Activated naive CD4-positive, alpha-beta T cell treated with anti-CD3 and anti-CD28 coated beads for 36 hours (primary cell): Measurements from ENCODE around the gene NMUR1. TPM values are rescaled to one million over a fixed set of nuclear protein-coding genes. Genes with fewer than 3 reads are reported as not detected.
A peak's percentile ranks its signal among the peaks of the same experiment; 100 is the strongest.

Source experiments
- CTCF ChIA-PET: fragments of 350-600 bp; sonication (Branson Sonifier 250); formaldehyde crosslinking; loops from one replicate; lab custom pipeline; 2021; ENCODE audit warnings: antibody characterized with exemption; lab: Charles Lee
- DNase-seq: peaks from one replicate; pipeline ENCODE4 v3.0.0-alpha.2; 2020
- H3K27ac Mint-ChIP-seq: one replicate; pipeline ENCODE4 v1.8.0; 2021; ENCODE audit warnings: mild to moderate bottlenecking, mixed read lengths
- H3K27me3 Mint-ChIP-seq: one replicate; pipeline ENCODE4 v1.8.0; 2021; ENCODE audit warnings: low read depth, mixed read lengths
- H3K36me3 Mint-ChIP-seq: one replicate; pipeline ENCODE4 v1.8.0; 2021; ENCODE audit warnings: low read depth, mixed read lengths
- H3K4me1 Mint-ChIP-seq: one replicate; pipeline ENCODE4 v1.8.0; 2021; ENCODE audit warnings: low read depth, mixed read lengths
- H3K4me3 Mint-ChIP-seq: one replicate; pipeline ENCODE4 v1.8.0; 2021; ENCODE audit warnings: mild to moderate bottlenecking, moderate library complexity, mixed read lengths
- H3K9me3 Mint-ChIP-seq: one replicate; pipeline ENCODE4 v1.8.0; 2021; ENCODE audit warnings: mixed read lengths
- intact Hi-C: fragments of 100-400 bp; cut with micrococcal nuclease; formaldehyde crosslinking; loops from one replicate; pipeline ENCODE4 v1.15.1; 2023
- total RNA-seq, 2 experiments: library from RNA; stranded (reverse); gene quantifications; one replicate each; pipeline ENCODE4 v1.2.3, GENCODE V29; 2021

NMUR1 gene
- total RNA-seq, 2 experiments from 2014 or later, result not detected

GRCh38 chr2:231549446-231550239 lies 19.4 kb upstream of the NMUR1 start:
- peaks cover 11% of the 10 kb centered on the region for H3K9me3 Mint-ChIP-seq
- DNase-seq, result no peak
- no peak overlapping the region for H3K27ac Mint-ChIP-seq
- intact Hi-C loops, result no loop called here
- CTCF ChIA-PET, result interaction anchor here (1.1 kb wide), 1 partner anchor 18 kb away, joined by 7 read pairs; no protein-coding TSS in a partner anchor
- H3K36me3 Mint-ChIP-seq, result peaks cover 3% of the 10 kb centered on the region
- no peaks in the 10 kb centered on the region for H3K27me3 Mint-ChIP-seq
- H3K4me1 Mint-ChIP-seq, result peaks cover 20% of the 10 kb centered on the region
- H3K4me3 Mint-ChIP-seq, result no peak overlapping the region

GRCh38 chr2:231548752-231549151 lies 18.5 kb upstream of the NMUR1 start:
- DNase-seq, result no peak
- H3K36me3 Mint-ChIP-seq, result peaks cover 3% of the 10 kb centered on the region
- CTCF ChIA-PET, result interaction anchor here (1.1 kb wide), 2 partner anchors 17 to 18 kb away, joined by 3 to 7 read pairs; no protein-coding TSS in a partner anchor
- no peak overlapping the region for H3K4me3 Mint-ChIP-seq
- H3K4me1 Mint-ChIP-seq, result peaks cover 20% of the 10 kb centered on the region
- intact Hi-C loops, result no loop called here
- H3K9me3 Mint-ChIP-seq, result peaks cover 11% of the 10 kb centered on the region
- H3K27me3 Mint-ChIP-seq, result no peaks in the 10 kb centered on the region
- H3K27ac Mint-ChIP-seq, result no peak overlapping the region

DNA sequence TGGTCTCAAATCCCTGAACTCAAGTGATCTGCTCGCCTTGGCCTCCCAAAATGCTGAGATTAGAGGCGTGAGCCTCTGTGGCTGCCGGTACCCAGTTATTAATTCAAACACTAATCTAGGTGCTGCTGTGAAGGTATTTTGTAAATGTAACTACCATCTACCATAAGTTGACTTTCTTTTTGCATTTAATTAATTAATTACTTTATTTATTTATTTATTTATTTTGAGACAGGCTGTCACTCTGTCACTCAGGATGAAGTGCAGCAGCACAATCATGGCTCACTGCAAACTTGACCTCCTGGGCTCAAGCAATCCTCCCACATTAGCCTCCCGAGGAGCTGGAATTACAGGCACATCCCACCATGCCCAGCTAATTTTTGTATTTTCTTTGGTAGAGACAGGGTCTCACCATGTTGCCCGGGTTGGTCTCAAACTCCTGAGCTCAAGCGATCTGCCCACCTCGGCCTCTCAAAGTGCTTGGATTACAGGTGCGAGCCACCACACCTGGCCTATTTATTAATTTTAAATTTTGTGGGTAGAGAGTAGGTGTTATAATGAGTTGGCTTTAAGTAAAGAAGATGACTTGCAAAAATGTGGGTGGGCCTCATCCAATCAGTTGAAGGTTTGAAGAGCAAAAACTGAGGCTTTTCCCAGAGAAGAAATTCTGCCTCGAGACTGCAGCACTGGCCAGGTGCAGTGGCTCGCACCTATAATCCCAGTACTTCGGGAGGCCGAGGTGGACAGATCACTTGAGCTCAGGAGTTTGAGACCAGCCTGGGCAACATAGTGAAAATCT lies 17.3 kb upstream of the NMUR1 start:
- no peak for DNase-seq
- Mint-ChIP-seq H3K36me3 (peaks cover 1% of the 10 kb centered on the region), H3K27me3 (no peaks in the 10 kb centered on the region), H3K4me3 (no peak overlapping the region), H3K4me1 (peaks cover 20% of the 10 kb centered on the region), H3K27ac (no peak overlapping the region), H3K9me3 (peaks cover 7% of the 10 kb centered on the region)
- CTCF ChIA-PET, result interaction anchor here (0.6 to 1.1 kb wide), 2 partner anchors 17 to 279 kb away, joined by 3 read pairs; no protein-coding TSS in a partner anchor
- intact Hi-C loops, result no loop called here

- H3K4me3 Mint-ChIP-seq, result no peak overlapping the region
- H3K27ac Mint-ChIP-seq, result no peak overlapping the region
- peaks cover 20% of the 10 kb centered on the region for H3K4me1 Mint-ChIP-seq
- CTCF ChIA-PET, result interaction anchor here (0.6 to 1.8 kb wide), 5 partner anchors 10 to 171 kb away, joined by 3 to 5 read pairs (median 4); partner anchors contain the start of gene NMUR1
- no peaks in the 10 kb centered on the region for H3K27me3 Mint-ChIP-seq
- peaks cover 9% of the 10 kb centered on the region for H3K9me3 Mint-ChIP-seq
- intact Hi-C loops, result no loop called here
- no peak for DNase-seq
- H3K36me3 Mint-ChIP-seq, result peaks cover 1% of the 10 kb centered on the region
Observed at GRCh38 chr2:231546014-231546715, 15.9 kb upstream of the NMUR1 start.

DNA sequence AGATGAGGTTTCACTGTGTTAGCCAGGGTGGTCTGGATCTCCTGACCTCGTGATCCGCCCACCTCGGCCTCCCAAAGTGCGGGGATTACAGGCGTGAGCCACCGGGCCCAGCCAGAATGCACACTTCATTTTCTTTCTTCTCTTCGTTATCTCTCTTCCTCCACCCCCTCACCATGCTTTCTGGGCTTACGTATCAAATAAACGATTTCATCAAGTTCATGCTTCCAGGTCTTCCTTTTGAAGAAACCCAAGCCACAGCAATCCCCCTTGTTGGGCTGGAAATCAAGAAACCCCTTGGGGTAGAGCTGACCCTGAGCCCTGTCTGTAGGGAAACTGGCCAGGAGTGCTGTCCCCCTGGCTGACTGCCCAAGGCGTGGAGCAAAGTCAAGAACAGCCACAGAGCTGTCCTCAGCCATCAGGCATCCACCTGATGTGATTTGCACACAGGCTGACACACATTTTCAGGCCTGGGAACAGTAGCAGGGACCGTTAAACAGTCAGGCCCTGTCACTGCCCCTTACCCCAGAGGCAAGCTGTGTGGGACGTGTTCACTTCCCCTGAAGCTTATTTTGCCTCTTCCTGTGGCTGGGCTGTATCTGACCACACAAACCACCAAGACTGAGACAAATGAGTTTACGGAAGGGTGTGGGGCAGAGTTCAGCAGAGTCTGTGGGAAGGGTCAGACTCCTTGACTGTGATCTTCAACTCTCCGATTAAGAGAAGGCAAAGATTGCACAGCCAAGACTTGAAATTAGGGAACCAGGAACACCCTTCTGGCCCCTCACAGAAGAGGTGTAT lies 15.1 kb upstream of the NMUR1 start:
- Mint-ChIP-seq H3K4me3 (no peak overlapping the region), H3K9me3 (peaks cover 9% of the 10 kb centered on the region), H3K36me3 (peaks cover 1% of the 10 kb centered on the region), H3K4me1 (peaks cover 20% of the 10 kb centered on the region), H3K27me3 (no peaks in the 10 kb centered on the region), H3K27ac (peak overlapping the region; percentile 18)
- CTCF ChIA-PET, result interaction anchor here (0.6 to 1.8 kb wide), 5 partner anchors 11 to 172 kb away, joined by 3 to 5 read pairs (median 4); no protein-coding TSS in a partner anchor
- intact Hi-C loops, result no loop called here
- DNase-seq, result peak; percentile 65

DNA sequence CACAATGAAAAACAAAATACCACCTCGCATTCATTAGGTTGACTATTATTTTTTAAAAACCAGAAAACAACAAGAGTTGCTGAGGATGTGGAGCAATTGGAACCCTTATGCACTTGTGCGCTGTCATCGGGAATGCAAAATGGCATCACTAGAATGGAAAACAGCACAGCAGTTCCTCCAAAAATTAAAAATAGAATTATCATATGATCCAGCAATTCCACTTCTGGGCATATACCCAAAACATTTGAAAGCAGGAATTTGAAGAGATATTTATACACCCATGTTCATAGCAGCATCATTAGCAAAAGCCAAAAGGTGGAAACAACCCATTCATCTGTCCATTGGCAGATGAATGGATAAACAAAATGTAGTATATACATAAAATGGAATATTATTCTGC lies 11.9 kb upstream of the NMUR1 start:
- CTCF ChIA-PET, result no interaction called here
- H3K4me3 Mint-ChIP-seq, result no peak overlapping the region
- intact Hi-C loops, result no loop called here
- H3K27me3 Mint-ChIP-seq, result no peaks in the 10 kb centered on the region
- H3K36me3 Mint-ChIP-seq, result peaks cover 1% of the 10 kb centered on the region
- DNase-seq, result no peak
- H3K27ac Mint-ChIP-seq, result no peak overlapping the region
- H3K9me3 Mint-ChIP-seq, result peaks cover 9% of the 10 kb centered on the region
- peaks cover 15% of the 10 kb centered on the region for H3K4me1 Mint-ChIP-seq

GRCh38 chr2:231541645-231542044 lies 11.4 kb upstream of the NMUR1 start:
- Mint-ChIP-seq H3K36me3 (peaks cover 1% of the 10 kb centered on the region), H3K27ac (no peak overlapping the region), H3K4me1 (peaks cover 15% of the 10 kb centered on the region), H3K9me3 (peaks cover 9% of the 10 kb centered on the region), H3K4me3 (no peak overlapping the region), H3K27me3 (no peaks in the 10 kb centered on the region)
- no peak for DNase-seq
- intact Hi-C loops, result no loop called here
- CTCF ChIA-PET, result interaction anchor here (0.5 kb wide), 1 partner anchor 53 kb away, joined by 3 read pairs; no protein-coding TSS in a partner anchor

GRCh38 chr2:231539991-231540390 lies 9.7 kb upstream of the NMUR1 start:
- no peak overlapping the region for H3K4me3 Mint-ChIP-seq
- no peak for DNase-seq
- H3K27me3 Mint-ChIP-seq, result no peaks in the 10 kb centered on the region
- CTCF ChIA-PET, result interaction anchor here (1.1 to 1.4 kb wide), 5 partner anchors 9 to 61 kb away, joined by 3 to 8 read pairs (median 5); partner anchors contain the start of gene NMUR1
- H3K27ac Mint-ChIP-seq, result no peak overlapping the region
- H3K36me3 Mint-ChIP-seq, result no peaks in the 10 kb centered on the region
- intact Hi-C loops, result no loop called here
- peaks cover under 1% of the 10 kb centered on the region for H3K4me1 Mint-ChIP-seq
- peaks cover 8% of the 10 kb centered on the region for H3K9me3 Mint-ChIP-seq

DNA sequence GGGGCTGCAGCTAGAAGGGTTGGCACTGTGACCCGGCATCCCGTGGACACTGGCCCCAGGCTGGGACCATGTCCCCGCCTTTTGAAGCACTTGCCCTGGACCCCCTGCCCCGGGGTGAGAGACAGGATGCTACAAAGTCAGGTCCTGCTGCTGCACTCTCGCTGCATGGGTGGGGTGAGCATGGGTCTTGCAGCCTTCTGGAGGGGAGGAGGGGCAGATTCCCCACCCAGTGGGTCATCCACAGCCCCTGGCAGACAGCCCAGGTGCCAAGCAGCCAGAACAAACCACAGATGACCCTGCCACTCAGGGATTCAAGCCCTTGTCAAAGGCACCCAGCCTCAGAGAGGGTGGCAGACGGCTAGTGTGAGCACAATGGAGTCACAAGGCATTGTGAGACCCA lies 5.7 kb upstream of the NMUR1 start:
- CTCF ChIA-PET, result interaction anchor here (1.3 kb wide), 1 partner anchor 19 kb away, joined by 3 read pairs; no protein-coding TSS in a partner anchor
- Mint-ChIP-seq H3K27me3 (peaks cover 3% of the 10 kb centered on the region), H3K36me3 (no peaks in the 10 kb centered on the region), H3K4me3 (no peak overlapping the region), H3K27ac (no peak overlapping the region), H3K9me3 (no peaks in the 10 kb centered on the region), H3K4me1 (peaks cover 3% of the 10 kb centered on the region)
- intact Hi-C loops, result no loop called here
- DNase-seq, result no peak

DNA sequence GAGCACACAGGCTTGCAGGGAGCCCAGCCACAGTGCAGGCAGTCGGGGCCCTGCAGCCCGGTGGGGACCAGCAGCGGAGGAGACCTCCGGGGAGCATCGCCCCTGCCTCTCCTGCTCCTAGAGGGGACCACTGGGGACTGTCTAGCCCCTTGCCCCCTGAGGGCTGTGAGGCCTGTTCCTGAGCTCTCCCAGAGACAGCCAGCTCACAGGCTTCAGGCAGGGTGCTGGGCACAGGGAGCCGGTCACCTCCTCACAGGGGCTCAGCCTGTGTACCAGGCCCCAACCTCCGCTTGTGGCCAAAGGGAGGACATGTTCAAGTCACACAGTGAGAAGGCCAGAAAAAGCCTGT lies 3.5 kb upstream of the NMUR1 start:
- no peak overlapping the region for H3K4me3 Mint-ChIP-seq
- no peaks in the 10 kb centered on the region for H3K36me3 Mint-ChIP-seq
- CTCF ChIA-PET, result interaction anchor here (0.6 to 2.2 kb wide), 7 partner anchors 16 to 303 kb away, joined by 3 to 11 read pairs (median 4); no protein-coding TSS in a partner anchor

DNA sequence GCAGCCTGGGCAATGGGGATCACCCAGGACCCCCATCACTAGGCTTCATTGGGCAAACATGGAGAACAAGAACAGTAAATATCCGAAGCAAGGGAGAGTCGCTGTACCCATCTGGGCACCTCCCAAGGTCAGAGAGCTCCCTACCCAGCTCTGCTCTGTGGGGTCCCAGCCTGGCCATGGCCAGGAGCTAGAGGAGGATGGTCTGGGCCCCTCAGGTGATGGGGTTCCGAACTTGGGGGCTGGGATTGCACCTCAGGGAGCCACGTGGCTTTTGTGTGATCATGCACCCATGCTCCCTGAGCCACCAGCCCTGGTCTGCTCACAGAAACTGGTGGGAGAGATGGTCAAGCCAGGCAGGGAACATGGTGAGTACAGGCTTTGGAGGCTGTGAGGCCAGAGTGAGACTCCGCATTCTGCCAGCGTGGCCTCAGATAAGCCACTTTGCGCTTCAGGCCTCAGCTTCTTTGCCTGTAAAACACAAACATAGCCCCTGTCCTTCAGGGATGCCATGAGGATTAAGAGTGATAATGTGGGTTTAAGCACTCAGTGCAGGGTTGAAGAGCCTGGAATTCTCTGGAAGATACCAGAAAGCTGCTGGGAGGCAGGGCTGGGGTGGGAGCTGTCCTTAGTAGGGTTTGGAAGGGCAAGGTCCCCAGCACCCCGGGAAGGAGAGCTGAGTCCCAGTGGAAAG lies 3.0 kb upstream of the NMUR1 start:
- no peak for DNase-seq
- CTCF ChIA-PET, result interaction anchor here (0.6 to 2.2 kb wide), 8 partner anchors 10 to 151 kb away, joined by 3 to 11 read pairs (median 4); no protein-coding TSS in a partner anchor
- Mint-ChIP-seq H3K27me3 (peaks cover 15% of the 10 kb centered on the region), H3K9me3 (no peaks in the 10 kb centered on the region), H3K4me3 (no peak overlapping the region), H3K27ac (no peak overlapping the region), H3K36me3 (no peaks in the 10 kb centered on the region), H3K4me1 (peaks cover 5% of the 10 kb centered on the region)
- intact Hi-C loops, result no loop called here

More for the DNA sequence above, 3.5 kb upstream of the NMUR1 start:
- intact Hi-C loops, result no loop called here
- H3K9me3 Mint-ChIP-seq, result no peaks in the 10 kb centered on the region
- H3K27ac Mint-ChIP-seq, result no peak overlapping the region
- H3K4me1 Mint-ChIP-seq, result peaks cover 5% of the 10 kb centered on the region
- H3K27me3 Mint-ChIP-seq, result peaks cover 14% of the 10 kb centered on the region
- no peak for DNase-seq
